Right lobe of liver (tissue), 6 donors: ENCODE results near the gene DSCAM. TPM values are rescaled to one million over a fixed set of nuclear protein-coding genes. Genes with fewer than 3 reads are reported as not detected.

Experiments used
- ATAC-seq, 4 donors: fragments of 200-7000 bp; cut with Tn5 transposase; one replicate each; pipeline ENCODE4 v1.9.1; 2020; ENCODE audit warnings: mild to moderate bottlenecking in 4 of 4, moderate library complexity in 4 of 4
- DNase-seq, 3 donors: peaks; one replicate each; pipeline ENCODE4 v3.0.0-alpha.2; 2020
- H3K27ac ChIP-seq, 3 donors: fragments of 200-600 bp; one replicate each; pipeline ENCODE4 v1.8.0; 2022
- H3K27me3 ChIP-seq, 2 donors: fragments of 200-600 bp; one replicate each; pipeline ENCODE4 v1.8.0; 2022
- H3K36me3 ChIP-seq, 4 donors: fragments of 200-600 bp; sonication (generic) in 1 of 4; one replicate each; pipeline versions ENCODE4 v1.5.1 to v1.8.0; 2017 to 2022; ENCODE audit warnings: control low read depth in 1 of 4
- H3K4me1 ChIP-seq, 4 donors: fragments of 200-600 bp; sonication (generic) in 1 of 4; one replicate each; pipeline versions ENCODE4 v1.5.1 to v1.8.0; 2017 to 2022; ENCODE audit warnings: control low read depth in 1 of 4
- H3K4me3 ChIP-seq, 3 donors: fragments of 200-600 bp; one replicate each; pipeline ENCODE4 v1.8.0; 2022
- H3K9me3 ChIP-seq, 4 donors: fragments of 200-600 bp; sonication (generic) in 1 of 4; one replicate each; pipeline versions ENCODE4 v1.5.1 to v1.8.0; 2017 to 2022; ENCODE audit warnings: control low read depth in 1 of 4
- CTCF ChIP-seq, 4 donors: fragments of 200-600 bp in 3 of 4; fragments of 450-650 bp in 1 of 4; IDR thresholded peaks; one replicate each; pipeline versions ENCODE4 v1.5.1 to v1.8.0; 2016 to 2022; ENCODE audit warnings: antibody characterized with exemption in 4 of 4, mild to moderate bottlenecking in 2 of 4
- POLR2A ChIP-seq: fragments of 450-650 bp; IDR thresholded peaks from one replicate; pipeline ENCODE4 v1.6.1; 2017; ENCODE audit warnings: antibody characterized with exemption, mild to moderate bottlenecking
- WGBS: methylation state at CpG from one replicate; pipeline ENCODE4 v1.1.6; 2018; ENCODE audit warnings: low coverage, low lambda C conversion rate; ENCODE audit not compliant: insufficient coverage; ENCODE audit errors: missing lambda C conversion rate; 5-methylcytosine and 5-hydroxymethylcytosine counted together
- intact Hi-C, 2 donors: fragments of 100-400 bp; cut with DNase I; formaldehyde crosslinking; loops; one replicate each; pipeline versions ENCODE4 v1.11.2 to v1.14.1; 2022
- total RNA-seq, 6 experiments: library from RNA; depleted of rRNA in 2 of 6; stranded (reverse); fragments of >200 nt in 2 of 6; fragmentation: NEBNext Ultra II Directional in 3 of 6; extraction: Animal tissue kit (Norgen Biotek cat#: 25700) in 3 of 6; gene quantifications; one replicate each; pipeline versions ENCODE4 v1.1.0 to v1.2.4, GENCODE V29; 2016 to 2023
- donor health status: DM: no; HTN: yes; CAD: no.
- donor health status: DM: no; HTN: no; CAD: no.
- donor health status: DM: no; HTN: no; CAD: no.
- donor health status: DM: no; HTN: yes; CAD: no.
- donor health status: DM: no; HTN: yes; CAD: no.

Gene DSCAM
- total RNA-seq, 6 experiments from 2014 or later = 0.04 to 0.16 (median 0.06) TPM; not detected in 2

DNA sequence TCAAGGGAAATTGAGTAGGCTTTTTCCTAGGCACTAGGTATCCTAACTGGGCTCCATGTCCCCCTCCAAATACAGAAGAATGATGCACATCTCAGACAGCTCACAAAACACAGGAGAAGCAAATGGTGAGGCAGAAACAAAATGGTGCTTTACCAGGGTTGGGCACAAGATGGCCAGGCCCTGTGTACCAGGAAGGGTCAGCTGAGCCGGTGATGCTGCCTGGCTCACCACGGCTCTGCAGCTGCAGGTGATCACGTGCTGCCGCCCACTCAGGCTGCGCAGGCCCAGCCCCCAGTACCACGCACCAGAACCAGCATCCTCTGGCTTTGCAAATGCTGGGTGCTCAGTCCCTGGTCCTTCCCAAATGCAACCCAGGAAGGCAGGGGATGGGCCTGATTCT is 993 bp upstream of the DSCAM start:
- no peaks in the 10 kb centered on the region for H3K36me3 ChIP-seq
- H3K27ac ChIP-seq = no peak overlapping the region
- peaks cover 0 to 9% of the 10 kb centered on the region in 2 donors for H3K27me3 ChIP-seq

DNA sequence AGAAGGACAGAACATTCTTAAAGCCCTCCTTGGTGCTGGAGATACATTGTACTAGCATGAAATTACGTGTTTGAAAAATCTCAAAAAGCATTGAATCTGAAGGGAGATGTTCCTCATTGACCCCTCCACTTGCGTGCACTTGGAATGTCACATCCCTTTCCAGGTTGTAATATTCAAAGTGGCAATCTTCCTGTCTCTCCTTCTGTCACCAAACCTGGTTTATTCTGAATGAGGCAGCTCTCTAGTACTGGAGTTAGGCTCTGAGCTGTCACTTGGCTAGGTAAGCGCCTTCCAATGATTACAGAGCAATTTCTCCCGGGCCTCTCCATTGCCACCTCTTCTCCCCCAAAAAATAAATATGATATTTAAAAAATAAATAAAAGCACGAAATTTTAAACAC is 855 bp downstream of the DSCAM start:
- H3K27ac ChIP-seq = no peak overlapping the region
- no peaks in the 10 kb centered on the region for H3K36me3 ChIP-seq
- DNase-seq = no peak
- peaks cover 0 to 9% of the 10 kb centered on the region in 2 donors for H3K27me3 ChIP-seq
- TF ChIP-seq CTCF (IDR thresholded peaks at IDR 0.05) (no peak), POLR2A (no peak)
- H3K4me1 ChIP-seq = no peaks in the 10 kb centered on the region
- H3K4me3 ChIP-seq = no peak overlapping the region
- intact Hi-C loops = no loop called here
- ATAC-seq = no peak
- H3K9me3 ChIP-seq = no peaks in the 10 kb centered on the region
- WGBS = 15% methylated on average over 5 of the region's 5 CpGs

More for the DNA sequence above, 993 bp upstream of the DSCAM start:
- WGBS = no CpG with 5 or more reads among the region's 6 CpGs
- Histone ChIP-seq H3K9me3 (no peaks in the 10 kb centered on the region), H3K4me3 (no peak overlapping the region), H3K4me1 (no peaks in the 10 kb centered on the region)
- DNase-seq = no peak
- TF ChIP-seq CTCF (IDR thresholded peaks at IDR 0.05) = no peak
- TF ChIP-seq POLR2A = no peak
- ATAC-seq = no peak
- intact Hi-C loops = no loop called here

DNA sequence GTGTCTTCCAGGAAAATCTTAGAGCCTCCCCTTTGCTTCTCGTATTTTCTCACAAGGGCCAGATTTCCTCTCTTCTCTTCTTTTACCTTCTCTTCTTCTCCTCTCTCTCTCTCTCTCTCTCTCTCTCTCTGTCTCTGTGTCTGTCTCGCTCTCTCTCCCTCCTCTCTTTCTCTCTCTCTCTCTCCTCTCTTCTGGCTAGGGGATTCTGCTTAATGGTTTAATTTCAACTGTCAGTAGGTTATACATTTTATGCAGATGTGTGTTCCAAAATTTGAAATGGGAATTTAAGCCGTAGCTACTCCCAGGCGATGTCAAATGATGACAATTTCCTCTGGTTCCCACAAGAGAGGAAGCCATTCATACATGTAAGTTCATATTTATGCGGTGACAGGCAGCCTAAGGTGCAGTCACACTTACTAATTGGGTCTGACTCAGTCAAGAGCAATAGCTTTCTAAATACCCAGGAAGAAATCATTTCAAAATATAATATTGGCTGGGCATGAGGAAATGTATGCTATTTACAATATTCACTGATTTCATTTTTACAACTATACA is 1.4 kb downstream of the DSCAM start:
- Histone ChIP-seq H3K9me3 (no peaks in the 10 kb centered on the region), H3K4me1 (no peaks in the 10 kb centered on the region), H3K27ac (no peak overlapping the region), H3K27me3 (peaks cover 0 to 9% of the 10 kb centered on the region in 2 donors), H3K36me3 (no peaks in the 10 kb centered on the region), H3K4me3 (no peak overlapping the region)
- WGBS = 43% methylated on average over 5 of the region's 5 CpGs
- no peak for DNase-seq
- ATAC-seq = no peak
- TF ChIP-seq POLR2A (no peak), CTCF (IDR thresholded peaks at IDR 0.05) (no peak)
- intact Hi-C loops = no loop called here

GRCh38 chr21:40844935-40845334 is 2.0 kb downstream of the DSCAM start:
- H3K27me3 ChIP-seq = peaks cover 0 to 9% of the 10 kb centered on the region in 2 donors
- intact Hi-C loops = no loop called here
- ATAC-seq (no peak), DNase-seq (no peak)
- WGBS = 40% methylated on average over 3 of the region's 5 CpGs
- H3K36me3 ChIP-seq = no peaks in the 10 kb centered on the region
- H3K27ac ChIP-seq = no peak overlapping the region
- no peak for TF ChIP-seq CTCF (IDR thresholded peaks at IDR 0.05)
- TF ChIP-seq POLR2A = no peak
- no peaks in the 10 kb centered on the region for H3K9me3 ChIP-seq
- no peaks in the 10 kb centered on the region for H3K4me1 ChIP-seq
- no peak overlapping the region for H3K4me3 ChIP-seq

- DNase-seq = no peak
- TF ChIP-seq CTCF (IDR thresholded peaks at IDR 0.05) (no peak), POLR2A (no peak)
- H3K27ac ChIP-seq = no peak overlapping the region
- no peaks in the 10 kb centered on the region for H3K36me3 ChIP-seq
- H3K4me3 ChIP-seq = peak overlapping the region in 1 of 3 donors; percentile 42
- H3K4me1 ChIP-seq = no peaks in the 10 kb centered on the region
- intact Hi-C loops = no loop called here
- WGBS = 48% methylated on average over 9 of the region's 11 CpGs
- peaks cover 0 to 9% of the 10 kb centered on the region in 2 donors for H3K27me3 ChIP-seq
- no peaks in the 10 kb centered on the region for H3K9me3 ChIP-seq
- ATAC-seq = no peak
Observed at GRCh38 chr21:40842197-40842552, 4.8 kb downstream of the DSCAM start.
